Measurements from ENCODE around the gene MB21D2.
"Not testable (repeated sequence)": the region's sequence is repeated elsewhere in the genome, so short reads cannot be mapped to it uniquely, and the experiment has no call there.

Gene MB21D2, protein sequence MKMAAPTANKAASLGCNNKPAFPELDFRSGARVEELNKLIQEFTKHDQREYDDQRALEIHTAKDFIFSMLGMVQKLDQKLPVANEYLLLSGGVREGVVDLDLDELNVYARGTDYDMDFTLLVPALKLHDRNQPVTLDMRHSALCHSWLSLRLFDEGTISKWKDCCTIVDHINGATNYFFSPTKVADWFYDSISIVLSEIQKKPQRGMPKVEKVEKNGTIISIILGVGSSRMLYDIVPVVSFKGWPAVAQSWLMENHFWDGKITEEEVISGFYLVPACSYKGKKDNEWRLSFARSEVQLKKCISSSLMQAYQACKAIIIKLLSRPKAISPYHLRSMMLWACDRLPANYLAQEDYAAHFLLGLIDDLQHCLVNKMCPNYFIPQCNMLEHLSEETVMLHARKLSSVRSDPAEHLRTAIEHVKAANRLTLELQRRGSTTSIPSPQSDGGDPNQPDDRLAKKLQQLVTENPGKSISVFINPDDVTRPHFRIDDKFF

DNA sequence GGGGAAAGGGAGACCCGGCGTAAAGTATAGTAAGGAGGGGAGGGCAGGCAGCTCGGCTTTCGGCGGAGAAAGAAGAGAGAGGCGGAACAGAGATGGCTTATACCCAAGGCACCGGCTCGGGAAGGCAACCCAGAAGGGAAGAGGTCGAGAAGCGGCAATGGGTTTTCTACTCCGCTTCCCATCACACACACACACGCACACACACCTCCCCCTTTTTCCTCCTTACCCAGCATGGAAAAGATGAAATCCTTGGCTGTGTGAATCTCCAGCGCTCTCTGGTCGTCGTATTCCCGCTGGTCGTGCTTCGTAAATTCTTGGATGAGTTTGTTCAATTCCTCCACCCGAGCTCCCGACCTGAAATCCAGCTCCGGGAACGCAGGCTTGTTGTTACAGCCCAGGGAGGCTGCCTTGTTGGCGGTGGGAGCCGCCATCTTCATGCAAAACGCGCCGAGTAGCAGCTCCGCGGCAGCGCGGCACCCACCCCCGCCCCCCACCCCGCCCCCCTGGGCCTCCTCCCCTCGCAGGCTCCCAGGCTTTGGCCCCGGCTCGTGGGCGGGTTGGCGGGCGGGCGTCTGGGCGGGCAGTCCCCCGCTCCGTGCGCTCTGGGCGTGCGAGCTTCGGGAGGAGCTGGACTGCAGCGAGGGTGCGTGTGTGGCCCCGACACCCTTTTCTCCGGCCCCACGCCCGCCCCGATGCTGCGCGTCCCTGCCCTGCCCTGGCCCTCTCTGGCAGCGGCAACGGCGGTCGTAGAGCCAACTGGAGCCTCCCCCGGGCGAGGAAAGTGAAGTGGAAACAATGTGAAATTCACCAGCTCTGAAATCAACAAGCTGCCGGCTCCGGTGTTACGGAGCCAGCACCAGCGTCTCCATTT lies at the start of gene MB21D2:
Gene MB21D2, minus strand, starts transcription at position 453 of the 871 bp plus-strand sequence. Its CDS starts 16 bp downstream, at position 437.
- DNase-seq = peak; percentile 83

DNA sequence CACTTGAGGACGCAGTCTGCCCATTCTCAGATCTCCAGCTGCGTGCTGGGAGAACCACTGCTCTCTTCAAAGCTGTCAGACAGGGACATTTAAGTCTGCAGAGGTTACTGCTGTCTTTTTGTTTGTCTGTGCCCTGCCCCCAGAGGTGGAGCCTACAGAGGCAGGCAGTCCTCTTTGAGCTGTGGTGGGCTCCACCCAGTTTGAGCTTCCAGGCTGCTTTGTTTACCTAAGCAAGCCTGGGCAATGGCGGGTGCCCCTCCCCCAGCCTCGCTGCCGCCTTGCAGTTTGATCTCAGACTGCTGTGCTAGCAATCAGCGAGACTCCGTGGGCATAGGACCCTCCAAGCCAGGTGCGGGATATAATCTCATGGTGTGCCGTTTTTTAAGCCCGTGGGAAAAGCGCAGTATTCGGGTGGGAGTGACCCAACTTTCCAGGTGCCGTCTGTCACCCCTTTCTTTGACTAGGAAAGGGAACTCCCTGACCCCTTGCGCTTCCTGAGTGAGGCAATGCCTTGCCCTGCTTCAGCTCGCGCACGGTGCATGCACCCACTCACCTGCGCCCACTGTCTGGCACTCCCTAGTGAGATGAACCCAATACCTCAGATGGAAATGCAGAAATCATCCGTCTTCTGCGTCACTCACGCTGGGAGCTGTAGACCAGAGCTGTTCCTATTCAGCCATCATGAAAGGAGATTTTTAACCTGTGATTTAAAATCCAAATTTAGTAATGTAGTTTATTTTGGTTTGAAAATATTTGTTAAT lies 47.5 kb upstream of the MB21D2 start:
- DNase-seq = not testable (repeated sequence)

DNA sequence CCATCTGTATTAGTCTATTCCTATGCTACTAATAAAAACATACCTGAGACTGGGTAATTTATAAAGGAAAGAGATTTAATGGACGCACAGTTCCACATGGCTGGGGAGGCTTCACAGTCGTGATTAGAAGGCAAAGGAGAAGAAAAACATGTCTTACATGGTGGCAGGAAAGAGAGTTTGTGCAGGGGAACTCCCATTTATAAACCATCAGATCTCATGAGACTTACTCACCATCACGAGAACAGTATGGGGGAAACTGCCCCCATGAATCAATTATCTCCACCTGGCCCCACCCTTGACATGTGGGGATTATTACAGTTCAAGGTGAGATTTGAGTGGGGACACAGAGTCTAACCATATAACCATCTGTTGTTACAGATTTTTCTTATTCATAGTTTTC lies 42.1 kb upstream of the MB21D2 start:
- DNase-seq = no peak

DNA sequence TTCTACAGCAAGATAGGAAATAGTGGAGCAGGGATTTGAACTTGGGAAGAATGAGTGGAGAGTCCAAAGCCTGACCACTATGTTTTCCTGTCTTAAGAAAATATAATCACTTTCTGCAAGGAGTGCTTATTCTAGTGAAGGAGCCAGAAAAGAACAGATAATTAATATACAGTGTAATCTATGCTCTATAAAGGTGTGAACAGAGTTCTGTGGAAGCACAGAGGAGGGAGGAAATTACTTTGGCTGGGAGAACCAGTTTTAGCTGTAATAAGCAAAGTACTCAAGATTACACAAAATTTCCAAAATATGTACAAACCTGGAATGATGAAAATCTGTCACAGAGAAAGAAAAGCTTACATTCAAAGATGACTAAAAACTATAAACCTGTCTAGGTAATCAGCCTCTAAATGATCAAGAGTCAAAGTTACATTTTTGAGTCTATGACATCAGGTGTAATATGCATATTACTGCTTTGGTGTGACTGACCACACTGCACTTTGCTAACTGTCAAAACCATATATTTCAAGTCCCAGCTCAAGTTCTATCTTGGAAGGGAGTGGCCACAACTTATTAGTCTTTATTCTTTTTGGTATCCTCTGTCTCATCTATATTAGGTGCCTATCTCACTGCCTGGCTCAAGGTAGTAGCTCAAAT lies 40.7 kb upstream of the MB21D2 start:
- peak; percentile 49 for DNase-seq

DNA sequence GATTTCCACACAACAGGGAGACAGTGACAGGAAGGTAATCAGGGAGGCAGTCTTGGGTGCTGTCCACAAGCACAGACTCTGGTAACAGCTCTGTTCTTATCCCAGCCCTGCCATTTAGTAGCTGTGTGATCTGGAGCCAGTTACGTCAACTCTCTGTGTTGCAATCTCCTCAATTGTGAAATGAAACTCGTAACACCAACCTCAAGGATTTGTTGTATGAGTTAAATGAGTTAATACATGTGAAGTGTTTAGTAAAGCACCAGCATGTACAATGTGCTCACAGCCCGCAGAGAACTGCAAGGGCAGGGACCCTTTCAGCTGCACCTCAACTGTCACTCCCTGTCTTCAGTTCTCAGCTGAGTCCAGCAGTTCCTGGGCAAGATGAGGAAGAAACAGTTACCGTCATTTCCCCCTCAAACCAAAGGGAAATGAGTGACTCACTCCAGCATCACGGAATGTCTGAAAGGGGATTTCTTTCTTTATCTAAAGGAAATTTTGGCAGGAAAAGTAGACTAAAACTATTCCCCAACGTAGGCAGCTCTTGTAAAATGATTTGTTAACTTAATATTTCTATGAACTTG lies 39.9 kb upstream of the MB21D2 start:
- peak; percentile 81 for DNase-seq

DNA sequence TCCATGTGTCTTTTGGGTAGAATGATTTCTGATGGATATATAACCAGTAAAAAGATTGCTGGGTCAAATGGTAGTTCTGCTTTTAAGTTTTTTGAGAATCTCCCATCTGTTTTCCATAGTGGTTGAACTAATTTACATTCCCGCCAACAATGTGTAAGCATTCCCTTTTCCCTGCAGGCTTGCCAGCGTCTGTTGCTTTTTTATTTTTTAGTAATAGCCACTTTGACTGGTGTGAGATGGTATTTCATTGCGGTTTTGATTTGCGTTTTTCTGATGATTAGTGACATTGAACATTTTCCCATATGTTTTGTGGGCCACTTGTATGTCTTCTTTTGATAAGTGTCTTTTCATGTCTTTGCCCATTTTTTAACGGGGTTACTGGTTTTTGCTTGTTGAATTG lies 36.3 kb upstream of the MB21D2 start:
- no peak for DNase-seq

DNA sequence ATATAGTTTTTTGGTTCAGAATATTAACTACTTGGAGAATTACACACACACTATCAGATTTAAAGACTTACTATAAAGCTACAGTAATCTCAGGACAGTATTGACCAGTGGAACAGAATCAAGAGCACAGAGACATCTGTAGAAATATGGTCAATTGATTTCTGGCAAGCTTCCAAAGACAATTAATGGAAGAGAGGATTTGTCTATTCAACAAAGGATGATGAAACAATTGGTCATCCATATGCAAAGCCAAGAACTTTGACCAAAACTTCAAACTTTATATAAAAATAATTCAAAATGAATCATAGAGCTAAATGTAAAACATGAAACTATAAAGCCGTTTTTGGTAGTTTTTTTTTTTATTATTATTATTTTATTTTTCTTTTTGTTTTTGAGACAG lies 29.8 kb upstream of the MB21D2 start:
- DNase-seq = no peak

DNA sequence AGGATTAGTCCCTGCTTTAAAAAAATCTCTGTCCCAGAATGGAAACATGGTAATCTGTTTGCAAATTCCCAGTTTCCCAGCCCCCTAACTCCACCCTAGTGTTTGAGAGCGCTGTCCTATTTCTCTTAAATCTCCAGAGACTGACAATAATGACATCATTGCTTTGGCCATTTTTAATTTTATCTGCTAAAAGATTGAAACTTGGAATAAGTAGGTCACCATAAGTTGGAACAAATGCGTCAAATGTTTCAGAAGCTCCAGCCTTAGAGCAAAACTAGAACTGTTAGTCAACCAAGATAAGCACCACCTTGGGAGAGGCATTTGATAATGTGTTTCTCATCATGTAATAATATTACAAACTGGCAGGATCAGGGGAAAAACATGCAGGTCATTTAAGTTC lies 25.7 kb upstream of the MB21D2 start:
- no peak for DNase-seq

DNA sequence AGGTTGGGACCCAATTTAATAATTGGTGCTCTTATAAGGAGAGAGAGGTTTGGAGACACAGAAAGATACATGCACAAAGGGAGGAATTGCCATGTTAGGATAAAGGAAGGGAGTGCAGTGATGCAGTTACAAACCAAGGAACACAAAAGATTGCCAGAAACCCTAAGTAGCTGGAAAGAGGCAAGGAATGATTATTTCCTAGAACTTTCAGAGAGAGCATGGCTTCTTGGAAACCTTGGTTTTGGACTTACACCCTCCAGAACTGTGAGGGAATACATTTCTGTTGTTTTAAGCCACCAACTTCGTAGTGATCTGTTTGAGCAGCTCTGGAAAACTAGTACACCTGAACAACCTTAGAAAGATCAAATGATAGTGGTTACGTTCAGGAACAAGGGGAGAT lies 25.0 kb upstream of the MB21D2 start:
- no peak for DNase-seq

DNA sequence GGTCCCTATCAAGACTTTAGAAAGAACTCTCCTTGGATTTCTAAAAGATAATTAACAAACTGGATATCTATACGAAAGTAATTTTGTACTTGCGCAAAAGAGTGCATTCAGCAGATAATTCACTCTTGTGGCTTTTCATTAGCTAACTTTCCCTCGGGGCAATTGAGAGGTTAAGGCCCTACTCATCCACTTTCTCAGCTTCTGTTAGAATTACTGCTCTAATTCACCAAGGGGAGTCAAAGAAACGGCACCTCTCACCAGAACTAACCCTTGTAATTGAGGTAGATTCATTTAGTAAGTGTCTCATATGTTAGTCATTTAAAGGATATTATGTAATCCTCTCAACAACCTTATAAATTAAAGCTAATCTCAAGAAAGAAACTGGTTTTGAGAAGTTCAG lies 22.5 kb upstream of the MB21D2 start:
- no peak for DNase-seq

DNA sequence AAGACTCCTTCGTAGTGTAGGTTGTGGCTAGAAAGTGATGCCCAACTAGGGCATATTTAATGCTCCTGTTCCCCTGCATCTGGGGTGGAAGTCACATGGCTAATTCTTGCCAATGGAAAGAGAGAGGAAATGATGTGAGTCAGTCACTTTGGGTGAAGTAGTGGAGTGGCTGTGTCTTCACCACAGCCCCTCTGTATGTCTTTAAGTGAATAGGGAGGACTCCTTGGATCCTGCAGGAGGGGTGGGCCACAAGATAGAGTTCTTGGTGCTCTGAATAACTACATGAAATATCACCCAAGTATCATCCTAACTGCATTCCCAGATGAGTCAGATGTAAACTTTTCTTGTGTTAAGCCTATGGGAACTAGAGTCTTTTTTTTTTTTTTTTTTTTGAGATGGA lies 17.8 kb upstream of the MB21D2 start:
- DNase-seq = no peak

DNA sequence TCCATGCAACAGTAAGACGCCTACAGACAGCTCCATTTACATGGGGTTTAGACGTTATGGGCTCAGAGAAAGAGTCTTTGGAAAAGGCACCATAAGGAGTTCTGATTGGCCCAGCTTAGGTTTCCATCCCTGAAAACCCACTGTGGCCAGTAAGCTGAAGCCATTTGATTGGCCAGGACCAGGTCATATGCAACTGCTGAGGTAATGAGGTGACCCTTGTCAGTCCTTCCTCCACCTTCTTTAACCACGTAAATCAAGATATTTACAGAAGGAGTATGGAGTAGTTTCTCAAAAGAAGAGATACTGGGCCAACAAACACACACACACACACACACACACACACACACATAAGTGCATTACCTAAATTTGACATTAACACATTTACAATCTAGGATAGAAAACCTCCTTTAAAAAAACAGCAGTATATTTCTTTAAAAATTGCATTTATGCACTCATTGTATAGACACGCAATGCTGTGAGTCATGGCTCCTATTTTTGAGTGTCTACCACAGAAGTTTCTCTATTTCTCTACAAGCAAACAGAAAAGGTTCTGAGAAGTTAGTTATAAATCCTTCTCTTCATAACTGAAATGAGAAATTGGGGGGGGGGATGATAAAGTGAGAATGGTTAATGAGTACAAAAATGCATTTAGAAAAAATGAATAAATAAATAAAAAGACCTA lies 16.3 kb upstream of the MB21D2 start:
- peak; percentile 48 for DNase-seq

DNA sequence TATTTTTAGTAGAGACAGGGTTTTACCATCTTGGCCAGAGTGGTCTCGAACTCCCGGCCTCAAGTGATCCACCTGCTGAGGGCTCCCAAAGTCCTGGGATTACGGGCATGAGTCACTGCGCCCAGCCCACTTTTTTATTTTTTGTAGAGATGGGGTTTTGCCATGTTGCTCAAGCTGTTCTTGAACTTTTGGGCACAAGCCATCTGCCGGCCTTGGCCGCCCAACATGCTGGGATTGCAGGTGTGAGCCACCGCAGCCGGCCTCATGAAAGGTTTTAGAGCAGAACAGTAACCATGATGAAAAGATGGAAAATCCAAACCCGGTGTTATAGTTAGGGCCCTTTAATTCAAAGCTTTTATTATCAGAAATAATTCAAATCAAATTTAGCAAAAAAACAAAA lies 15.6 kb upstream of the MB21D2 start:
- no peak for DNase-seq

DNA sequence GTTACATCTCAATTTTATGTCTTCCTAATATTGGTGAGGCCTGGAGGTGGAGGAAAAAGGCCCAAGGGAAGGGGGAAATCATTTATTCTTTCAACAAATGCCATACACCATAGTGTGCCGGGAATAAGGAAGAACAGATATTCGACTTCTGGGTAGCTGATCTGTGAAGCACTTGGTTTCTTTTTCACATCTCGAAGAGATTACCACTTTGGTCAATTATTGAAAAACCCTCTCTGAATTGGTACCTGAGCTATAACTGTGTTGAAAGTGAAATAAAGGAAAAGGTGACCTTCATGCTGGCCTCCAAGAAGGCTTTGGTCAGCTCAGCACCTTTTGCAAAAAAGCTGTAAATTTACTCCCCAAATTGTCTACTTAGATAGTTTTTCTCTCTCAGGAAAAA lies 14.2 kb upstream of the MB21D2 start:
- no peak for DNase-seq

DNA sequence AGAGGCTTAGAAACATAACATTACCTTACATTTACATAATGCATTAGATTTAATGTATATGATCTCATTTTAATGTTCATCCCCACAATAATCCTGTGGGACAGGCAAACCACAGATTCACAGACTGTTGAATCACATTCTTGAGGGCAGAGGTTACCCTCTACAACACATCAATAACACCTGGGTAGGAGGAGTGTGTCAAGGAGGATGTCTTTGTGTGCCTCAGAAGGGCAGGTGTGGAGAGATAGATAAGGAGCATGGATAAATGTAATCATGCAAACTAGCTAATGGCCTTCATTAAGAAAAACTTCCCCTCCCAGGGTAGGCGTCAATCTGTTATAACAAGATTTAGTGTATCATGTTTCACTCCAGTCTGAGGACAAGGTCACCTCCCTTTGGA lies 12.9 kb upstream of the MB21D2 start:
- no peak for DNase-seq

DNA sequence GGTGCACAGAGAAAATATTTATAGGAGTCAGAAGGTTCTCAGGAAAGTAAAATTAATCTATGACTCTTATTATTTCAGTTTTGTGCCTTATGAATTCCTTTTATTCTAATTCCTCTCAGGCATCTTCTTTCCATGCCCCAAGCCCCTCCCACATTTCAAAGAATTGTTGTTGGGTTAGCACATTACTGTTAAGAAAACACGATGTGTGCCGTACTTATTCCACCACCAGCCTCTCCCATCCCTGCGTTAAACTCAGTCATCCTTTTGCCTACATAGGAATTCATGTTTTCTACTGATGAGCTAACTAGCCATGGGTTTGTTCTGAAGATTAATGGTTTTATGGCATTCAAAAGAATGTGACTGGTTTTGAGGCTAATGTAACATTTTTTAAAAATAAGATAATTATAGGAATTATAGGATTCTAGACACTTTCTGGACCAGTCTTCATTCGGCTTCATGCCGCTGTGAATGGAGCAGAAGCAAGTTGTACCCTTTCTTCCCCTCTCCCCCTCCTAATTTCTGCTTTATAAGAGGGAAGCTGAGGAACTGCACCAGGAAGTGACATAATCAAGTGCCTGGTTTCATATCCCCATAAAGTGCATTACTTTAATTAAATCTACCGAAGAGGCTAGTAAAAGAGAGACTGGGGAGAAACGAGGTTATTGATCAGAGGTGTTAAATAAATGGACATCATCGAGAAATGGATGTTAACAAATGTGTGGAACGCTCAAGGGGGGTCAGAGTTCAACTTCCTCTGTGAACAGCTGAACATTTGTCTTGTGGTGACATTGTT lies 12.3 kb upstream of the MB21D2 start:
- no peak for DNase-seq

DNA sequence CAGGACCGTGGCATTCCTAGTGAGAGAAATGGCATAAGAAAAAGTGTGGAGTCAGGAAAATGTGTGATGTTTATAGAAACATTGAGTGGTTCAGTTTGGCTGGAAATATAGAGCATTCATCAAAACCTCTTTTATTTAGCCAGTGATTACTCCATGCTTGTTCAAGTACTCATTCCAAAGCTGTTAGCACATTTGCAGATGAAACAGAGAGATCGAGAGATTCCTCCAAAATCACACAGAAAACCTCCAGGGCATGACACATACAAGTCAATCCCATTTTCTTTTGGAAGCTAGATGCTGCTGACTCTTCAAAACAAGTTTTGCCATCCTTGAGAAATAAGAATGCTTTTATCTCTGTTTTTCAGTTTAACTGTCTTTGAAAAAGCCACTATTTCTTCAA lies 11.5 kb upstream of the MB21D2 start:
- no peak for DNase-seq

DNA sequence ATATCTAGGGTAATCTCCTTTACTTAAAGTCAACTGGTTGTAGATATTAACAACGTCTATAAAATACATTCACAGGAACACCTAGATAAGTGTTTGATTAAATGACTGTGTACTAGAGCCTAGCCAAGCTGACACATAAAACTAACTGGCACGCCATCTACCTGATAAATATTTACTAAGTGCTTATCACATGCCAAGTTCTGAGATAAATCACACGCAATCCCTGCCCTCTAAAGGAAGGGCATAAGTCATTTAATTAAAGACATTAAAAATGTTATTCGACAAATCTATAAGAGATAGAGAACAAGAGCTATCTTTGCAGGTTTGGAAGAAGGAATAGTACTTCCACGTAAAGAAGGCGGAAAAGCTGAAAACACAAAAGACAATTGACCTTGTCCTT lies 11.1 kb upstream of the MB21D2 start:
- DNase-seq = no peak

DNA sequence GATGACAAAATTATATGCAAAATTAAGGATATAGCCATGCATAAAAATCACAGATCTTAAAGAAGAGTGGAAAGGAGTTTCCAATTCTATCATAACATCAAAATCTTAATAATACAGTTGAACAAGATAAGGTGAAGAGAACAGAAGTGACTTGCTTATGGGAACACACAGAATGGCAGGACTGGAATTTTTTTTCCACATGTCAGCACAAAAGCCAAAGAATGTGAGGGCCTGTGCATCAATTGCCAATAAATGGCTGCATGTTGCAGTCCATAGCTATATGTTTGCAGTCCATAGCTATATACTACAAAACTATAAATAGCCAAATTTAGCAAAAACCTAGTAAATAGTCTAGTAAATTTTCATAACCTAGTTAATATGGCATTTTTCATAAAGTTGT lies 10.4 kb upstream of the MB21D2 start:
- no peak for DNase-seq

DNA sequence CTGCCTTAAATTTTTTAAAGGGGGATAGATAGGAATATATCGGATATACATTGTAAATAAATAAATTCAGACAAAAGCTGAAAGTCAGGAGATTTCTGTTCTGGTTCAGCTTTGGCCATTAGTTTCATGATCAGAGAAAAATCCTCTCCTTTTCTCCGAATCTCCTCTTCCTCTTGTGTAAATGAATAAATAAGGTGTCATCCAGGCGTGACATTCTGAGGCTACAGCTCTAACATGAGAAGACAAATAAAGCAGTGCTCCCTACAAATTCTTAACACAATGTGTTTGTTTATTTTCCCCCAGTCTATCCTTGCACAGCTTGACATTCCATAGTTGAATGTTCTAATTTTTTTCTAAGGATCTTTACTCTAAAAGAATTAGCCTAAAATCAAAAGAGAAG lies 9.4 kb upstream of the MB21D2 start:
- DNase-seq = no peak

DNA sequence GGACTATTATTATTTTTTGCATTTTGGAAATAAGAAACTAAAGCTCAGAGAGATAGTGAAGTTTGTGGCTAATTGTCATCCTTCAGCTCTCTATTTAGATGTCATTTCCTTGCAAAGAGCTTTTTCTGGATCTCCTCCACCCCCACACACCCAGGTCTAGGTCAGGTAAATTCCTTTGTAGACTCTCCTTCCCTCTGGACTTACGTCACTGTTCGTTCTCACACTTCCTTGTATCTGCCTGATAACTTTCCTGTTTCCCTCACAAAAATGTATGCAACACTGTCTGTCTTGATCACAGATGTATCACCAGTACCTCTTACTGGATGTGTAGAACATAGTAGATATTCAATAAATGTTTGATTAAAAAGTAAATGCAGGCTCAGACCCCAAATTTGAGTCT lies 6.1 kb upstream of the MB21D2 start:
- DNase-seq = no peak
